Astrocyte (in vitro differentiated cells and primary cell): ENCODE results near the gene C10orf67. TPM values are rescaled to one million over a fixed set of nuclear protein-coding genes. Genes with fewer than 3 reads are reported as not detected.

Source experiments
- DNase-seq: peaks from one replicate; pipeline ENCODE4 v3.0.0-alpha.2; 2010; ENCODE audit warnings: low read depth
- FAIRE-seq: peaks from 2 replicates; lab custom pipeline; 2011; peaks lifted over from hg19 to GRCh38; lab: Jason Lieb, UNC
- H2AFZ ChIP-seq: 2 replicates; pipeline ENCODE4 v1.6.0; 2012; ENCODE audit warnings: low read depth, low read length, inconsistent platforms
- H3K27ac ChIP-seq: 2 replicates; pipeline ENCODE4 v1.5.1; 2011; ENCODE audit warnings: low read depth, low read length, inconsistent platforms
- H3K27me3 ChIP-seq: 2 replicates; pipeline ENCODE4 v1.6.0; 2011; ENCODE audit warnings: low read length, inconsistent platforms; ENCODE audit not compliant: insufficient read depth
- H3K36me3 ChIP-seq: 2 replicates; pipeline ENCODE4 v1.5.1; 2011; ENCODE audit warnings: low read length, inconsistent platforms; ENCODE audit not compliant: insufficient read depth
- H3K4me1 ChIP-seq: 2 replicates; pipeline ENCODE4 v1.5.1; 2011; ENCODE audit warnings: low read length, inconsistent platforms; ENCODE audit not compliant: insufficient read depth
- H3K4me2 ChIP-seq: 2 replicates; pipeline ENCODE4 v1.6.0; 2012; ENCODE audit warnings: low read length, inconsistent platforms
- H3K4me3 ChIP-seq: 2 replicates; pipeline ENCODE4 v1.5.1; 2011; ENCODE audit warnings: low read depth, mild to moderate bottlenecking, low read length, inconsistent platforms; ENCODE audit not compliant: insufficient read depth
- H3K79me2 ChIP-seq: 2 replicates; pipeline ENCODE4 v1.6.0; 2012; ENCODE audit warnings: mild to moderate bottlenecking, low read length, inconsistent platforms; ENCODE audit not compliant: insufficient read depth
- H3K9ac ChIP-seq: 2 replicates; pipeline ENCODE4 v1.6.0; 2012; ENCODE audit warnings: mild to moderate bottlenecking, low read length, inconsistent platforms
- H3K9me3 ChIP-seq: 2 replicates; pipeline ENCODE4 v1.5.1; 2012; ENCODE audit warnings: low read depth, mild to moderate bottlenecking, low read length, inconsistent platforms; ENCODE audit not compliant: insufficient read depth
- H4K20me1 ChIP-seq: 2 replicates; pipeline ENCODE4 v1.6.0; 2012; ENCODE audit warnings: low read length, inconsistent platforms; ENCODE audit not compliant: insufficient read depth
- H3K27ac Mint-ChIP-seq: one replicate; pipeline ENCODE4 v1.8.0; 2021; ENCODE audit warnings: mild to moderate bottlenecking, mixed read lengths; ENCODE audit not compliant: unreplicated experiment
- H3K27me3 Mint-ChIP-seq: one replicate; pipeline ENCODE4 v1.8.0; 2021; ENCODE audit warnings: low read depth, mixed read lengths; ENCODE audit not compliant: unreplicated experiment
- H3K36me3 Mint-ChIP-seq: one replicate; pipeline ENCODE4 v1.8.0; 2021; ENCODE audit warnings: low read depth, mixed read lengths; ENCODE audit not compliant: unreplicated experiment
- H3K4me1 Mint-ChIP-seq: one replicate; pipeline ENCODE4 v1.8.0; 2021; ENCODE audit warnings: low read depth, mixed read lengths; ENCODE audit not compliant: unreplicated experiment
- H3K4me3 Mint-ChIP-seq: one replicate; pipeline ENCODE4 v1.8.0; 2021; ENCODE audit warnings: mild to moderate bottlenecking, moderate library complexity, mixed read lengths; ENCODE audit not compliant: unreplicated experiment
- H3K9me3 Mint-ChIP-seq: one replicate; pipeline ENCODE4 v1.8.0; 2021; ENCODE audit warnings: mild to moderate bottlenecking, mixed read lengths; ENCODE audit not compliant: unreplicated experiment
- EZH2 ChIP-seq: IDR thresholded peaks from 2 replicates; pipeline ENCODE4 v1.6.1; 2012; ENCODE audit warnings: mild to moderate bottlenecking, low read length, inconsistent platforms; ENCODE audit not compliant: insufficient read depth
- total RNA-seq: library from RNA; stranded (reverse); gene quantifications from 2 replicates; pipeline ENCODE4 v1.2.1, GENCODE V29; 2021
- TF ChIP-seq, protein P1 (sequence below): IDR thresholded peaks from 2 replicates; pipeline ENCODE4 v1.5.1; 2011; ENCODE audit warnings: low read depth, mild to moderate bottlenecking, inconsistent platforms, low read length, moderate library complexity; ENCODE audit not compliant: insufficient read depth

The C10orf67 gene
- total RNA-seq, 1 donor from 2014 or later: 0.27 TPM

DNA sequence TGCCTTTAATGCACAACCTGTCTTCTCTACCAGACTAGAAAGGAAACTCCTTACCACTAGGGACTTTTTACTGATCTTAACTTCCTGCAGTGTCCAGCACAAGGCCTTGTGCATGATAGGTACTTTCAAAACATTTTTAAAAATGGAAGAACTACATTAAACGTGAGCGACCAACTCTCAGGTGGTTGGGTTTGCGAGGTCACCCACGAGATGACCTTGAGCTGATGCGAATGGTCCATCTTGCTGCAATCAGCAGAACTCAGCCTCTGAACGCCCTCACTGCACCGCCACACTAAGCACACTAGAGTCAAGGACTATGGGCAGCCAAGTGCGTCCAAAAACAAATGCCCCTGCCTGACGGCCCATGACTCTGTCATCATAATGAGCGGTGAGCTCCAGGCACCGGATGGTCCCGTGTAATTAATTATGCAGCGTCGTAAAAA, 187.3 kb downstream of the C10orf67 start:
- H3K4me2 ChIP-seq: no peak overlapping the region
- no peak overlapping the region for H2AFZ ChIP-seq
- DNase-seq (no peak), FAIRE-seq (no peak)
- no peaks in the 10 kb centered on the region for H3K4me1 ChIP-seq
- no peak overlapping the region for H3K4me3 ChIP-seq
- no peaks in the 10 kb centered on the region for H3K79me2 ChIP-seq
- H3K9me3 ChIP-seq: no peaks in the 10 kb centered on the region
- no peak overlapping the region for H3K27ac Mint-ChIP-seq
- no peak overlapping the region for H3K27ac ChIP-seq
- no peak overlapping the region for H3K9ac ChIP-seq
- H3K36me3 ChIP-seq: no peaks in the 10 kb centered on the region
- no peak for TF ChIP-seq EZH2
- TF ChIP-seq, protein P1, sequence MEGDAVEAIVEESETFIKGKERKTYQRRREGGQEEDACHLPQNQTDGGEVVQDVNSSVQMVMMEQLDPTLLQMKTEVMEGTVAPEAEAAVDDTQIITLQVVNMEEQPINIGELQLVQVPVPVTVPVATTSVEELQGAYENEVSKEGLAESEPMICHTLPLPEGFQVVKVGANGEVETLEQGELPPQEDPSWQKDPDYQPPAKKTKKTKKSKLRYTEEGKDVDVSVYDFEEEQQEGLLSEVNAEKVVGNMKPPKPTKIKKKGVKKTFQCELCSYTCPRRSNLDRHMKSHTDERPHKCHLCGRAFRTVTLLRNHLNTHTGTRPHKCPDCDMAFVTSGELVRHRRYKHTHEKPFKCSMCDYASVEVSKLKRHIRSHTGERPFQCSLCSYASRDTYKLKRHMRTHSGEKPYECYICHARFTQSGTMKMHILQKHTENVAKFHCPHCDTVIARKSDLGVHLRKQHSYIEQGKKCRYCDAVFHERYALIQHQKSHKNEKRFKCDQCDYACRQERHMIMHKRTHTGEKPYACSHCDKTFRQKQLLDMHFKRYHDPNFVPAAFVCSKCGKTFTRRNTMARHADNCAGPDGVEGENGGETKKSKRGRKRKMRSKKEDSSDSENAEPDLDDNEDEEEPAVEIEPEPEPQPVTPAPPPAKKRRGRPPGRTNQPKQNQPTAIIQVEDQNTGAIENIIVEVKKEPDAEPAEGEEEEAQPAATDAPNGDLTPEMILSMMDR: no peak
- H3K9me3 Mint-ChIP-seq: peaks cover 3% of the 10 kb centered on the region
- no peaks in the 10 kb centered on the region for H4K20me1 ChIP-seq
- H3K27me3 ChIP-seq: peaks cover 3% of the 10 kb centered on the region
- H3K36me3 Mint-ChIP-seq: no peaks in the 10 kb centered on the region
- H3K4me1 Mint-ChIP-seq: no peaks in the 10 kb centered on the region
- H3K27me3 Mint-ChIP-seq: peaks cover 46% of the 10 kb centered on the region
- H3K4me3 Mint-ChIP-seq: no peak overlapping the region

GRCh38 chr10:23156447-23157150, 188.0 kb downstream of the C10orf67 start:
- Histone ChIP-seq H4K20me1 (no peaks in the 10 kb centered on the region), H3K36me3 (no peaks in the 10 kb centered on the region), H3K4me2 (no peak overlapping the region), H3K27me3 (peaks cover 3% of the 10 kb centered on the region), H3K9me3 (no peaks in the 10 kb centered on the region), H3K4me1 (no peaks in the 10 kb centered on the region), H2AFZ (no peak overlapping the region), H3K79me2 (no peaks in the 10 kb centered on the region), H3K27ac (no peak overlapping the region), H3K9ac (no peak overlapping the region), H3K4me3 (no peak overlapping the region)
- DNase-seq (no peak), FAIRE-seq (no peak)
- Mint-ChIP-seq H3K27ac (no peak overlapping the region), H3K4me3 (no peak overlapping the region), H3K4me1 (no peaks in the 10 kb centered on the region), H3K9me3 (peaks cover 3% of the 10 kb centered on the region), H3K27me3 (peaks cover 41% of the 10 kb centered on the region), H3K36me3 (no peaks in the 10 kb centered on the region)
- no peak for TF ChIP-seq EZH2
- TF ChIP-seq, protein P1: no peak

DNA sequence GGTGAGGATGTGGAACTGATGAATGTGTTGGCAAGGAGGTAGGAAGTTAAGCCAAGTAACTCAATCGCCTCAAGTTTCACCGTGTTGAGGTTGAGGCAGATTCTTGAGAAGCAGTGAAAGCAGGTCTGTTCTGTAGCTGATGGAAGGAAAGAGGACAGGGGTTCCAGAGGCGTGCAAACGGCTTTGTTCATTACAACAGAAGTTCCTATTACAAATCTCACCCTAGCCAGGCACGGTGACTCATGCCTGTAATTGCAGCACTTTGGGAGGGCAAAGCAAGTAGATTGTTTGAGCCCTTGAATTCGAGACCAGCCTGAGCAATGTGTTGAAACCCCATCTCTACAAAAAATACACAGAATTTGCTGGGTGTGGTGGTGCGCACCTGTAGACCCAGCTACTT, 189.4 kb downstream of the C10orf67 start:
- Histone ChIP-seq H3K27ac (no peak overlapping the region), H3K9me3 (no peaks in the 10 kb centered on the region), H3K79me2 (no peaks in the 10 kb centered on the region), H3K4me1 (no peaks in the 10 kb centered on the region), H3K9ac (no peak overlapping the region), H3K4me3 (no peak overlapping the region), H4K20me1 (no peaks in the 10 kb centered on the region), H3K27me3 (no peaks in the 10 kb centered on the region), H2AFZ (no peak overlapping the region), H3K36me3 (no peaks in the 10 kb centered on the region), H3K4me2 (no peak overlapping the region)
- Mint-ChIP-seq H3K4me3 (no peak overlapping the region), H3K27ac (no peak overlapping the region), H3K9me3 (peaks cover 3% of the 10 kb centered on the region), H3K36me3 (no peaks in the 10 kb centered on the region), H3K4me1 (no peaks in the 10 kb centered on the region), H3K27me3 (peaks cover 34% of the 10 kb centered on the region)
- FAIRE-seq (no peak), DNase-seq (no peak)
- no peak for TF ChIP-seq EZH2
- TF ChIP-seq, protein P1: no peak
